ENCODE results near the gene ST3GAL6. TPM values are rescaled to one million over a fixed set of nuclear protein-coding genes. Genes with fewer than 3 reads are reported as not detected.

Gene ST3GAL6
- polyA plus RNA-seq, 3 donors, result 21.0 to 49.5 (median 22.8) TPM

- Histone ChIP-seq H3K4me1 (ENCODE audit: control insufficient read depth in 1 of 2, insufficient read depth in 2 of 2, low read length in 2 of 2) (no peaks in the 10 kb centered on the region), H3K4me3 (replicated peaks in 1 of 3; ENCODE audit: low read depth in 2 of 3, low read length in 3 of 3) (no peak overlapping the region), H2AFZ (ENCODE audit: insufficient read depth, low read depth, low read length, poor library complexity, severe bottlenecking) (no peak overlapping the region), H3K79me2 (ENCODE audit: insufficient read depth, low read length) (peaks cover 13% of the 10 kb centered on the region), H4K20me1 (ENCODE audit: insufficient read depth, low read length) (no peaks in the 10 kb centered on the region), H3K27me3 (ENCODE audit: control insufficient read depth in 2 of 2, insufficient read depth in 2 of 2, low read length in 2 of 2) (no peaks in the 10 kb centered on the region), H3K36me3 (replicated peaks in 1 of 2; ENCODE audit: control insufficient read depth in 1 of 2, insufficient read depth in 2 of 2, low read length in 2 of 2) (no peaks in the 10 kb centered on the region), H3K9ac (ENCODE audit: insufficient read depth, low read length, poor library complexity, severe bottlenecking) (no peak overlapping the region), H3K27ac (ENCODE audit: low read depth in 1 of 2, low read length in 2 of 2) (no peak overlapping the region), H3K4me2 (replicated peaks; ENCODE audit: extremely low read depth, low read length, poor library complexity, severe bottlenecking) (no peak overlapping the region), H3K9me3 (replicated peaks in 1 of 2; ENCODE audit: control insufficient read depth in 1 of 2, insufficient read depth in 1 of 2, low read length in 2 of 2) (no peaks in the 10 kb centered on the region)
- WGBS (ENCODE audit: insufficient coverage), result 83% methylated on average over 1 of the region's 4 CpGs
- intact Hi-C loops (cut with micrococcal nuclease), result no loop called here
- H3K36me3 Mint-ChIP-seq, result no peaks in the 10 kb centered on the region
- no peak for DNase-seq
- no peaks in the 10 kb centered on the region for H3K9me3 Mint-ChIP-seq
- H3K27me3 Mint-ChIP-seq (ENCODE audit: low read depth in 3 of 3), result no peaks in the 10 kb centered on the region
- no peak for TF ChIP-seq CTCF (IDR thresholded peaks at IDR 0.05)
- no peak overlapping the region for H3K27ac Mint-ChIP-seq
- H3K4me1 Mint-ChIP-seq, result peaks cover 5% of the 10 kb centered on the region
- no peak overlapping the region for H3K4me3 Mint-ChIP-seq
Observed at GRCh38 chr3:98746122-98746521, 17.0 kb upstream of the ST3GAL6 start.

- no peak overlapping the region for H3K4me2 ChIP-seq (replicated peaks; ENCODE audit: extremely low read depth, low read length, poor library complexity, severe bottlenecking)
- Mint-ChIP-seq H3K4me3 (no peak overlapping the region), H3K36me3 (no peaks in the 10 kb centered on the region), H3K27ac (no peak overlapping the region), H3K27me3 (ENCODE audit: low read depth in 3 of 3) (no peaks in the 10 kb centered on the region), H3K4me1 (peaks cover 5% of the 10 kb centered on the region), H3K9me3 (no peaks in the 10 kb centered on the region)
- intact Hi-C loops (cut with micrococcal nuclease), result no loop called here
- DNase-seq, result no peak
- H3K4me3 ChIP-seq (replicated peaks in 1 of 3; ENCODE audit: low read depth in 2 of 3, low read length in 3 of 3), result no peak overlapping the region
- H3K9me3 ChIP-seq (replicated peaks in 1 of 2; ENCODE audit: control insufficient read depth in 1 of 2, insufficient read depth in 1 of 2, low read length in 2 of 2), result no peaks in the 10 kb centered on the region
- no peaks in the 10 kb centered on the region for H3K36me3 ChIP-seq (replicated peaks in 1 of 2; ENCODE audit: control insufficient read depth in 1 of 2, insufficient read depth in 2 of 2, low read length in 2 of 2)
- H3K79me2 ChIP-seq (ENCODE audit: insufficient read depth, low read length), result peaks cover 5% of the 10 kb centered on the region
- H3K27me3 ChIP-seq (ENCODE audit: control insufficient read depth in 2 of 2, insufficient read depth in 2 of 2, low read length in 2 of 2), result no peaks in the 10 kb centered on the region
- H3K9ac ChIP-seq (ENCODE audit: insufficient read depth, low read length, poor library complexity, severe bottlenecking), result no peak overlapping the region
- H2AFZ ChIP-seq (ENCODE audit: insufficient read depth, low read depth, low read length, poor library complexity, severe bottlenecking), result no peak overlapping the region
- no peak overlapping the region for H3K27ac ChIP-seq (ENCODE audit: low read depth in 1 of 2, low read length in 2 of 2)
- no CpG with 5 or more reads among the region's 4 CpGs for WGBS (ENCODE audit: insufficient coverage)
- H4K20me1 ChIP-seq (ENCODE audit: insufficient read depth, low read length), result no peaks in the 10 kb centered on the region
- no peaks in the 10 kb centered on the region for H3K4me1 ChIP-seq (ENCODE audit: control insufficient read depth in 1 of 2, insufficient read depth in 2 of 2, low read length in 2 of 2)
- TF ChIP-seq CTCF (IDR thresholded peaks at IDR 0.05), result no peak
Observed at GRCh38 chr3:98746882-98747281, 16.3 kb upstream of the ST3GAL6 start.
